Measurements from ENCODE around the gene SYNE3. TPM values are rescaled to one million over a fixed set of nuclear protein-coding genes. Genes with fewer than 3 reads are reported as not detected.
A peak's percentile ranks its signal among the peaks of the same experiment; 100 is the strongest.

SYNE3 gene
- total RNA-seq, 1 experiment from 2014 or later, result 6.2 TPM

GRCh38 chr14:95523051-95523814 lies 6.8 kb upstream of the SYNE3 start:
- peak overlapping the region in 1 of 2 experiments; percentile 24; a peak in 2 of 4 replicates for H3K4me3 ChIP-seq (ENCODE audit: low read depth in 2 of 2, low read length in 2 of 2)
- H3K9me3 ChIP-seq (ENCODE audit: control insufficient read depth, insufficient read depth, low read depth, low read length), result no peaks in the 10 kb centered on the region
- no peaks in the 10 kb centered on the region for H3K27me3 ChIP-seq (ENCODE audit: control insufficient read depth, insufficient read depth, low read length)
- no peaks in the 10 kb centered on the region for H3K36me3 ChIP-seq (ENCODE audit: control insufficient read depth, insufficient read depth, low read length)
- ChIA-PET CTCF (interaction anchor here (0.5 to 1.8 kb wide), 2 partner anchors 81 to 583 kb away, joined by 4 to 9 read pairs; no protein-coding TSS in a partner anchor), POLR2A (no interaction called here)
- BruUV-seq (replicated peaks), result no TSS peak
- peak overlapping the region; percentile 81 for H3K27ac ChIP-seq (ENCODE audit: low read length)
- DNase-seq (ENCODE audit: low read depth, low spot score) (no peak), ATAC-seq (no peak)
- H3K4me1 ChIP-seq (ENCODE audit: control insufficient read depth, insufficient read depth, low read length), result peaks cover 18% of the 10 kb centered on the region
- TF ChIP-seq POLR2AphosphoS5 (IDR thresholded peaks at IDR 0.05; ENCODE audit: low read depth, low read length), result no peak
- TF ChIP-seq, protein P1, sequence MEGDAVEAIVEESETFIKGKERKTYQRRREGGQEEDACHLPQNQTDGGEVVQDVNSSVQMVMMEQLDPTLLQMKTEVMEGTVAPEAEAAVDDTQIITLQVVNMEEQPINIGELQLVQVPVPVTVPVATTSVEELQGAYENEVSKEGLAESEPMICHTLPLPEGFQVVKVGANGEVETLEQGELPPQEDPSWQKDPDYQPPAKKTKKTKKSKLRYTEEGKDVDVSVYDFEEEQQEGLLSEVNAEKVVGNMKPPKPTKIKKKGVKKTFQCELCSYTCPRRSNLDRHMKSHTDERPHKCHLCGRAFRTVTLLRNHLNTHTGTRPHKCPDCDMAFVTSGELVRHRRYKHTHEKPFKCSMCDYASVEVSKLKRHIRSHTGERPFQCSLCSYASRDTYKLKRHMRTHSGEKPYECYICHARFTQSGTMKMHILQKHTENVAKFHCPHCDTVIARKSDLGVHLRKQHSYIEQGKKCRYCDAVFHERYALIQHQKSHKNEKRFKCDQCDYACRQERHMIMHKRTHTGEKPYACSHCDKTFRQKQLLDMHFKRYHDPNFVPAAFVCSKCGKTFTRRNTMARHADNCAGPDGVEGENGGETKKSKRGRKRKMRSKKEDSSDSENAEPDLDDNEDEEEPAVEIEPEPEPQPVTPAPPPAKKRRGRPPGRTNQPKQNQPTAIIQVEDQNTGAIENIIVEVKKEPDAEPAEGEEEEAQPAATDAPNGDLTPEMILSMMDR (IDR thresholded peaks at IDR 0.05), result no peak
- TF ChIP-seq SIN3A (IDR thresholded peaks at IDR 0.05; ENCODE audit: borderline replicate concordance, insufficient read depth, low read depth, low read length), result no peak
- TF ChIP-seq TCF7L2 (IDR thresholded peaks at IDR 0.05; ENCODE audit: low read depth, low read length), result no peak
- no peak for TF ChIP-seq REST (IDR thresholded peaks at IDR 0.05; ENCODE audit: insufficient read depth in 1 of 2, low read depth in 2 of 2, low read length in 1 of 2)
- intact Hi-C loops (cut with micrococcal nuclease; ENCODE audit: unreplicated experiment) (no loop called here), in situ Hi-C loops (cut with HindIII; ENCODE audit: low pct_unique_long_range_greater_than_20kb, low sequenced_read_pairs) (no loop called here)

DNA sequence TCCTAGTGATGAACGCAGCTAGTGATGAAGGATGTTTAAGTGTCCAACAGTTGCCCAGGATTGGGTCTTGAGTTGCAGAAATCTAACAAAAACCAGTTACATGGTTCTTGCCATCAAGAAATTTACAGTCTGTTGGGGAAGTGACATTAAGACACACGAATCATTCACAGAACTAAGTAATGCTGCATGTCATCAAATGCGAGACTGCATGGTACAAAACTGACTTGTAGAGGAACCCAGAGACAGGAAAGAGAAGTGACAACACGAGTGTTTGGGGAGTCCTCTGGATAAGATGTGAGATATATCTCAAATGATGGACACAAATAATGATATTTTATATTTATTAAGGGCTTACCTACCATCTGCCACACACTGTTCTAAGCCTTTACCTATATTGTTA lies 6.1 kb upstream of the SYNE3 start:
- TF ChIP-seq POLR2AphosphoS5 (IDR thresholded peaks at IDR 0.05; ENCODE audit: low read depth, low read length), result no peak
- TF ChIP-seq TCF7L2 (IDR thresholded peaks at IDR 0.05; ENCODE audit: low read depth, low read length), result no peak
- TF ChIP-seq SIN3A (IDR thresholded peaks at IDR 0.05; ENCODE audit: borderline replicate concordance, insufficient read depth, low read depth, low read length), result no peak
- no peak for TF ChIP-seq REST (IDR thresholded peaks at IDR 0.05; ENCODE audit: insufficient read depth in 1 of 2, low read depth in 2 of 2, low read length in 1 of 2)
- TF ChIP-seq, protein P1 (IDR thresholded peaks at IDR 0.05), result no peak
- ChIA-PET CTCF (no interaction called here), POLR2A (no interaction called here)

More for the DNA sequence above, 6.1 kb upstream of the SYNE3 start:
- intact Hi-C loops (cut with micrococcal nuclease; ENCODE audit: unreplicated experiment), result no loop called here
- H3K4me1 ChIP-seq (ENCODE audit: control insufficient read depth, insufficient read depth, low read length), result peaks cover 20% of the 10 kb centered on the region
- ATAC-seq (no peak), DNase-seq (ENCODE audit: low read depth, low spot score) (no peak)
- H3K9me3 ChIP-seq (ENCODE audit: control insufficient read depth, insufficient read depth, low read depth, low read length), result no peaks in the 10 kb centered on the region
- no peaks in the 10 kb centered on the region for H3K36me3 ChIP-seq (ENCODE audit: control insufficient read depth, insufficient read depth, low read length)
- in situ Hi-C loops (cut with HindIII; ENCODE audit: low pct_unique_long_range_greater_than_20kb, low sequenced_read_pairs), result no loop called here
- no peaks in the 10 kb centered on the region for H3K27me3 ChIP-seq (ENCODE audit: control insufficient read depth, insufficient read depth, low read length)
- peak overlapping the region; percentile 81; the same call in 1 of the 2 replicates for H3K27ac ChIP-seq (ENCODE audit: low read length)
- no TSS peak for BruUV-seq (replicated peaks)
- H3K4me3 ChIP-seq (ENCODE audit: low read depth in 2 of 2, low read length in 2 of 2), result no peak overlapping the region
